Ovary (tissue), 10 donors: ENCODE results near the gene GYPB. TPM values are rescaled to one million over a fixed set of nuclear protein-coding genes. Genes with fewer than 3 reads are reported as not detected.
"Not testable (repeated sequence)": the region's sequence is repeated elsewhere in the genome, so short reads cannot be mapped to it uniquely, and the experiment has no call there.

Source experiments
- DNase-seq, 5 donors: peaks; one replicate each; pipeline ENCODE4 v3.0.0-alpha.2; 2019 to 2020
- H3K27ac ChIP-seq, 2 donors: fragments of 200-600 bp; one replicate each; pipeline versions ENCODE4 v1.5.1 to v1.8.0; 2019 to 2022
- H3K27me3 ChIP-seq: fragments of 200-600 bp; one replicate; pipeline ENCODE4 v1.8.0; 2022
- H3K36me3 ChIP-seq: fragments of 200-600 bp; sonication (generic); one replicate; pipeline ENCODE4 v1.5.1; 2019
- H3K4me1 ChIP-seq: one replicate; pipeline ENCODE4 v1.8.1; 2013; ENCODE audit warnings: mild to moderate bottlenecking, moderate library complexity; ENCODE audit not compliant: insufficient read depth
- H3K4me3 ChIP-seq: fragments of 200-600 bp; sonication (generic); one replicate; pipeline ENCODE4 v1.5.1; 2017
- H3K9me3 ChIP-seq, 2 donors: fragments of 200-600 bp in 1 of 2; sonication (generic) in 1 of 2; one replicate each; pipeline versions ENCODE4 v1.5.1 to v1.8.1; 2013 to 2019; ENCODE audit warnings: mild to moderate bottlenecking in 1 of 2, moderate library complexity in 1 of 2
- CTCF ChIP-seq, 3 donors: fragments of 450-650 bp in 2 of 3; fragments of 200-600 bp in 1 of 3; IDR thresholded peaks; one replicate each; pipeline versions ENCODE4 v1.5.1 to v1.8.0; 2016 to 2022; ENCODE audit warnings: antibody characterized with exemption in 3 of 3, mild to moderate bottlenecking in 1 of 3
- EP300 ChIP-seq: sonication (generic); formaldehyde crosslinking; IDR thresholded peaks from one replicate; pipeline ENCODE4 v1.6.1; 2017; ENCODE audit warnings: antibody characterized with exemption
- POLR2A ChIP-seq: fragments of 450-650 bp; IDR thresholded peaks from one replicate; pipeline ENCODE4 v1.6.1; 2017; ENCODE audit warnings: antibody characterized with exemption, mild to moderate bottlenecking, moderate library complexity
- WGBS, 3 donors: extraction: QIAGEN DNeasy Blood & Tissue Kit in 1 of 3; methylation state at CpG; one replicate each; pipeline versions ENCODE4 v1.1.5 to v1.1.7; 2013 to 2017; 5-methylcytosine and 5-hydroxymethylcytosine counted together
- intact Hi-C, 4 donors: fragments of 100-400 bp; cut with DNase I; formaldehyde crosslinking; loops; one replicate each; pipeline versions ENCODE4 v1.11.0 to v1.15.1; 2022 to 2023
- long read RNA-seq, 3 donors: library from polyadenylated mRNA in 2 of 3; unstranded in 2 of 3; transcript quantifications; one replicate each; pipeline ENCODE4 v2.0.0 and lab custom pipeline, GENCODE V29; 2021 to 2026
- polyA plus RNA-seq, 2 donors: library from polyadenylated mRNA; stranded (reverse); fragments of 200-250 nt in 1 of 2; fragments of 350-450 nt in 1 of 2; fragmentation: Illumina TruSeq in 1 of 2; extraction: RNeasy Lipid Tissue Mini Kit (QIAGEN cat#74804) in 1 of 2; gene quantifications; one replicate each; pipeline ENCODE4 v1.2.3, GENCODE V29; 2013 to 2014
- total RNA-seq, 7 donors: library from RNA; depleted of rRNA in 2 of 7; stranded (reverse); fragments of >200 nt in 2 of 7; fragmentation: NEBNext Ultra II Directional in 3 of 7; extraction: Animal tissue kit (Norgen Biotek cat#: 25700) in 3 of 7; gene quantifications; one replicate each; pipeline versions ENCODE4 v1.1.0 to v1.2.4, GENCODE V29; 2016 to 2023
- donor health status: DM: no; HTN: no; CAD: no; lungs with moderate emphysema.
- donor health status: DM: no; HTN: no; CAD: no.
- donor health status: Bipolar disorder and iron deficiency.
- donor health status: DM: yes; HTN: yes; CAD: no.
- donor health status: DM: no; HTN: no; CAD: no.
- donor health status: DM: yes; HTN: yes; CAD: no.

GYPB gene
- total RNA-seq: not detected
- not detected for polyA plus RNA-seq
- long read RNA-seq, donor 1: 0 reads
- long read RNA-seq, donor 2: 0 reads
- long read RNA-seq, donor 3: 0 reads

DNA sequence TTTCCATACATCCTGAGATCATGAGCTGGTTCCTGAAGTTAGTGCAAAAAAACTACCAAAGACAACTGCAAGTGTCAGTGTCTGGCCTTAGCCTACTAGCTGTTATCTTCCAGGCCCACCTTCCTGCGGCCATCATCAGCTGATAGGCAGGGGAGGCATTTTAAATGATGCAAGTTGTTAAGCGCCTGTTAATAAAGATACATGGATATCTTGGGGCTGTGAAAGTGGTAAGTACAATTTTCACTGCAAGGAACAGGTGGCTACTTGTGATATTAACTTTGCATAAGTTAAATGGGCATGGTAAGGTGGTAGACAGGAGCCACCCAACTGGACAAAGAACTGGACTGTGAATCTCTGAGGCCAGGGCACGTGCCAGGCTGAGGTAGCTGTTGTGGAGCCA lies at the start of gene GYPB:
TSS of gene GYPB (minus strand) at position 104 of the 400 bp plus-strand sequence. CDS start at position 11, 93 bp downstream.
- intact Hi-C loops, H3K27me3 ChIP-seq, DNase-seq, H3K27ac ChIP-seq, H3K9me3 ChIP-seq, H3K36me3 ChIP-seq, H3K4me1 ChIP-seq, H3K4me3 ChIP-seq: not testable (repeated sequence)
- 88 to 92% (median 89%) methylated on average over 3 of the region's 3 CpGs for WGBS, 3 donors

DNA sequence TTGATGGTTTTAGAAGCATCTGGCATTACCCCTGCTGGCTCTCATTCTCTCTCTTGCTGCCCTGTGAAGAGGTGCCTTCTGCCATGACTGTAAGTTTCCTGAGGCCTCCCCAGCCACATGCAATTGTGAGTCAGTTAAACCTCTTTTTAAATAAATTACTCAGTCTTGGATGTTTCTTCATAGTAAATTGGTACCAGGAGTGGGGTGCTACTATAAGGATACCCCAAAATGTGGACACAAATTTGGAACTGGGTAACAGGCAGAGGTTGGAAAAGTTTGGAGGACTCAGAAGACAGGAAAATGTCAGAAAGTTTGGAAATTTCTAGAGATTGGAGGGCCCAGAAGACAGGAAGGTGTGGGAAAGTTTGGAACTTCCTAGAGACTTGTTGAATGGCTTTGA lies 42.4 kb upstream of the GYPB start:
- H3K36me3 ChIP-seq, H3K27ac ChIP-seq, intact Hi-C loops, H3K27me3 ChIP-seq, H3K9me3 ChIP-seq, H3K4me3 ChIP-seq, H3K4me1 ChIP-seq, DNase-seq: not testable (repeated sequence)

DNA sequence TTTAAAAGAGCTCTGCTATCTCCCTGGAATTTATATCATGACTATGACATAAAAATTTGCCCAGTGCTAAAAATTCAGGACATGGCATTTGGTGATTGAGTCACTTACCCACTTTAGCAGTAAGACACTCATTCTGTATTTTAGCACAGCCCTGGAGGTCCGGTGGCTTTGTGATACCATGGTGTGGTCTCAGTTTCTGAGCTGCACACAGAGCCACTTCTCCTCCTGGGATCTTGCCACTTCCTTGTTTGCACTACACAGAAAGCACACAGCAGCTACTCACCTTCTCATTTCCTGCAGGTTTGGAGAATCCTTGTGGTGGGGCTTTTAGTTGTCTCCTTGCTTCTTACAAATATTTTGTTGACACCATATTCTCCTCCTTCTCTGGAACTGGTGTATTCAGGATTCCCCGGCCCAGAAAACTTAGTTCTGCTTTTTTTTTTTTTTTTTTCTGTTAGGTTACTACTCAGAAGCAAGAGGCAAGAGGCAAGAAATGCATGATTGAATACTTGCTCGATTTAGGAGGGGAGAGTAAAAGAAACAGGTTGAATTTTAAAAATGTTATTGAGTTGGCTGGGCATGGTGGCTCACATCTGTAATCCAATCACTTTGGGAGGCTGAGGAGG lies 41.2 kb upstream of the GYPB start:
- DNase-seq, intact Hi-C loops: not testable (repeated sequence)
- WGBS, 3 donors: 82 to 90% (median 89%) methylated on average over 3 of the region's 3 CpGs

GRCh38 chr4:144056800-144057199 lies 37.6 kb upstream of the GYPB start:
- no peak overlapping the region for H3K4me3 ChIP-seq
- DNase-seq: no peak
- H3K27me3 ChIP-seq: no peaks in the 10 kb centered on the region
- no peaks in the 10 kb centered on the region for H3K36me3 ChIP-seq
- H3K4me1 ChIP-seq: no peaks in the 10 kb centered on the region
- H3K27ac ChIP-seq: no peak overlapping the region
- intact Hi-C loops: no loop called here
- no peaks in the 10 kb centered on the region for H3K9me3 ChIP-seq
- no peak for TF ChIP-seq POLR2A
- TF ChIP-seq EP300: no peak
- TF ChIP-seq CTCF (IDR thresholded peaks at IDR 0.05): no peak
- 91 to 96% (median 93%) methylated on average over 4 of the region's 4 CpGs for WGBS, 3 donors

More for the DNA sequence above, 41.2 kb upstream of the GYPB start:
- H3K9me3 ChIP-seq, H3K27ac ChIP-seq, H3K27me3 ChIP-seq, H3K36me3 ChIP-seq, H3K4me1 ChIP-seq, H3K4me3 ChIP-seq: not testable (repeated sequence)

DNA sequence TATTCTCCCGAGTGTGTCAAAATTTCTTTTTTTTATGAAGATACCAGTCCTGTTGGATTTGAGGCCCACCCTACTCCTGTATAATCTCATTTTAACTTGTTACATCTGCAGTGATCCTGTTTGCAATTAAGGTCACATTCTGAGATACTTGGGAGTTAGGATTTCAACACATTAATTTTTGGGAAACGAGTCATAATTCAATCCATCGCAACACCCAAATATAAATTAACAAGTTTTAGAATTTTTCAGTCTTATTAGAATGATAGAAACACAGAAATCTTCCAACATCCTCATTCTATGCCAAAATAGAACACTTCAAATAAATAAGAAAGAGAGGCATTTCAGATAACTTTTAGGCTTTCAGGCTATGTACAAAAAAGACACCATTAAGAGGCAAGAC lies 36.2 kb upstream of the GYPB start:
- intact Hi-C loops, H3K27me3 ChIP-seq, DNase-seq, H3K36me3 ChIP-seq, H3K4me1 ChIP-seq, H3K27ac ChIP-seq, H3K9me3 ChIP-seq, H3K4me3 ChIP-seq: not testable (repeated sequence)
- 78 to 82% (median 80%) methylated on average over 3 of the region's 3 CpGs for WGBS, 3 donors

- H3K4me1 ChIP-seq, DNase-seq, H3K9me3 ChIP-seq, intact Hi-C loops, H3K36me3 ChIP-seq, H3K4me3 ChIP-seq, H3K27me3 ChIP-seq, H3K27ac ChIP-seq: not testable (repeated sequence)
- 92 to 100% (median 93%) methylated on average over 1 of the region's 1 CpG for WGBS, 3 donors
These were observed 32.3 kb upstream of the GYPB start for GRCh38 chr4:144051494-144051893.

GRCh38 chr4:144050631-144051030 lies 31.5 kb upstream of the GYPB start:
- H3K27ac ChIP-seq, H3K27me3 ChIP-seq, H3K4me1 ChIP-seq, intact Hi-C loops, H3K36me3 ChIP-seq, H3K9me3 ChIP-seq, H3K4me3 ChIP-seq, DNase-seq: not testable (repeated sequence)
- 78 to 86% (median 79%) methylated on average over 2 of the region's 2 CpGs for WGBS, 3 donors

DNA sequence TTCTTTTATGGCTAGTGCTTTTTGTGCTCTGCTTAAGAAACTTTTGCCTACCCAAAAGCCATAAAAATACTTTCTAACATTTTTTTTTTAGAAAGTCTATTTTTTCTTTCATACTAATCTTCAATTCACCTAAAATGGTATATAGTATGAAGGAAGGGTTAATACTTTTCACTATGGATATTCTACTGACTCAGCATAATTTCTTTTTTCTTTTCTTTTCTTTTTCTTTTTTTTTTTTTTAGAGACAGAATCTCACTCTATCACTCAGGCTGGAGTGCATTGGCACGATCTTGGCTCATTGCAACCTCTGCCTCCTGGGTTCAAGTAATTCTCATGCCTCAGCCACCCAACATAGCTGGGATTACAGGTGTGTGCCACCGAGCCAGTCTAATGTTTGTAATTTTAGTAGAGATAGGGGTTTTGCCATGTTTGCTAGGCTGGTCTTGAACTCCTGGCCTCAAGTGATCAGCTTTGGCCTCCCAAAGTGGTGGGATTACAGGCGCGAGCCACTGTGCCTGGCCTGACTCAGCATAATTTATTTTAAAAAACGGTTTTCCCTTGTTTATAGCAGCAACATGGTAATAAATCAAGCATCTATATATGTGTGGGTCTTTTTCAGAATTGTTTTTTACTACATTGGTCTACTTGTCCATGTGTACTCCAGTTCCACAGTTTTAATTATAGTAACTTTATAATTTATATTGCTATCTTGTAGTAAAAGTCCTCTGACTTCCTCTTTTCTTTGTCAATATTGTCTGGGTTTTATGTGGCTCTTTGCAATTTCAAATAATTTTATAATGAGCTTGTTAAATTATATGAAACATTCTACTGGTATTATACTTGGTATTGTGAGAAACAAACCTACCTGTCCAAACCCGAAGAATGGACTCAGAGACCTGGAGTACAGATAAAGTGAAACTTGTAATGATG lies 30.6 kb upstream of the GYPB start:
- H3K36me3 ChIP-seq, DNase-seq, H3K4me1 ChIP-seq, H3K27ac ChIP-seq, intact Hi-C loops, H3K27me3 ChIP-seq, H3K9me3 ChIP-seq, H3K4me3 ChIP-seq: not testable (repeated sequence)
- 69 to 72% (median 69%) methylated on average over 6 of the region's 6 CpGs for WGBS, 3 donors

- H3K36me3 ChIP-seq, H3K27ac ChIP-seq, intact Hi-C loops: not testable (repeated sequence)
These were observed 25.8 kb upstream of the GYPB start for GRCh38 chr4:144044936-144045335.

DNA sequence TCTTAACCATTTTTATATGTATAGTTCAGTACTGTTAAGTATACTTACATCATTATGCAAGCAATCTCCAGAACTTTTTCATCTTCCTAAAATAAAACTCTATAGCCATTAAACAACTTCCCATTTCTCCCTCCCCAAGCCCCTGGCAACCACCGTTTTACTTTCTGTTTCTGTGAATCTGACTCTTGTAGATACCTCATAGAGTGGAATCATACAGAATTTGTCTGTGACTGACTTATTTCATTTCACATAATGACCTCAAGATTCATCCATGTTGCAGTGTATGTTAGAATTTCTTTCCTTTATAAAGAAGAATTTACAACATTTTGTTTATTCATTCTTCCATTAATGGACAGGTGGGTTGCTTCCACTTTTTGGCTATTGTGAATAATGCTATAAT lies 13.4 kb upstream of the GYPB start:
- H3K4me3 ChIP-seq, H3K27ac ChIP-seq, H3K4me1 ChIP-seq, H3K36me3 ChIP-seq, H3K9me3 ChIP-seq, H3K27me3 ChIP-seq, DNase-seq, intact Hi-C loops: not testable (repeated sequence)
- WGBS, 3 donors: 50 to 54% (median 52%) methylated on average over 1 of the region's 1 CpG

More at GRCh38 chr4:144044936-144045335, 25.8 kb upstream of the GYPB start:
- not testable (repeated sequence) for H3K27me3 ChIP-seq, DNase-seq, H3K4me3 ChIP-seq, H3K9me3 ChIP-seq, H3K4me1 ChIP-seq
